Uterus (tissue), 2 donors: ENCODE data around the gene CFHR4.

Source experiments
- POLR2A ChIP-seq, 2 donors: fragments of 450-650 bp; IDR thresholded peaks; one replicate each; pipeline ENCODE4 v1.6.1; 2016; ENCODE audit warnings: antibody characterized with exemption in 2 of 2, mild to moderate bottlenecking in 1 of 2, moderate library complexity in 1 of 2
- TF ChIP-seq, protein P1 (sequence below), 4 experiments: fragments of 200-600 bp in 2 of 4; fragments of 450-650 bp in 2 of 4; sonication (generic) in 2 of 4; IDR thresholded peaks; one replicate each; pipeline ENCODE4 v1.5.1; 2016 to 2019; ENCODE audit warnings: antibody characterized with exemption in 4 of 4, mild to moderate bottlenecking in 2 of 4, moderate library complexity in 1 of 4

DNA sequence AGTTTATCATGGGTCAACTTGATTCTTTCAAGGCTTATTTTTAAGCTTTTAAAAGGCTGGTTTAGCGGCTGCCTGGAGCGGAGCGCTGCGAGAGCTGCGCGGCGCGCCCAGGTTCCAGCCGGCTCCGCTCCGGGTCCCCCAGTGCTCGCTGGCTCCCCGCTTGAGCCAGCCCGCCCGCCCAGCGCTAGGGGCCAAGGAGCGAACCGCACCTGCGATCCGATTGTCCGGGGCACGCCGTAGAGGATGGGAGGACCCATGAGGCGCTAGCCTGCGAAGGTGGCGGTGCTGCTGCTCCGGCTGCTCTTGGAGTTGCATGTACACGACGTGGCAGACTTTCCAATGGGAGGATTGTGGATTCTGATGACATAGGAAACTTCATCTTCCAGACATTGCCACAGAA lies 9.9 kb upstream of the CFHR4 start:
- TF ChIP-seq, protein P1, sequence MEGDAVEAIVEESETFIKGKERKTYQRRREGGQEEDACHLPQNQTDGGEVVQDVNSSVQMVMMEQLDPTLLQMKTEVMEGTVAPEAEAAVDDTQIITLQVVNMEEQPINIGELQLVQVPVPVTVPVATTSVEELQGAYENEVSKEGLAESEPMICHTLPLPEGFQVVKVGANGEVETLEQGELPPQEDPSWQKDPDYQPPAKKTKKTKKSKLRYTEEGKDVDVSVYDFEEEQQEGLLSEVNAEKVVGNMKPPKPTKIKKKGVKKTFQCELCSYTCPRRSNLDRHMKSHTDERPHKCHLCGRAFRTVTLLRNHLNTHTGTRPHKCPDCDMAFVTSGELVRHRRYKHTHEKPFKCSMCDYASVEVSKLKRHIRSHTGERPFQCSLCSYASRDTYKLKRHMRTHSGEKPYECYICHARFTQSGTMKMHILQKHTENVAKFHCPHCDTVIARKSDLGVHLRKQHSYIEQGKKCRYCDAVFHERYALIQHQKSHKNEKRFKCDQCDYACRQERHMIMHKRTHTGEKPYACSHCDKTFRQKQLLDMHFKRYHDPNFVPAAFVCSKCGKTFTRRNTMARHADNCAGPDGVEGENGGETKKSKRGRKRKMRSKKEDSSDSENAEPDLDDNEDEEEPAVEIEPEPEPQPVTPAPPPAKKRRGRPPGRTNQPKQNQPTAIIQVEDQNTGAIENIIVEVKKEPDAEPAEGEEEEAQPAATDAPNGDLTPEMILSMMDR (IDR thresholded peaks at IDR 0.05), result no peak
- TF ChIP-seq POLR2A (IDR thresholded peaks at IDR 0.05), result no peak
